Peyer's patch (tissue), 4 donors: Measurements from ENCODE around the gene IL3RA.

Experiments
- CTCF ChIP-seq, 6 experiments: fragments of 450-650 bp in 4 of 6; fragments of 200-600 bp in 2 of 6; sonication (generic) in 1 of 6; IDR thresholded peaks; one replicate each; pipeline ENCODE4 v1.5.1; 2017 to 2019; ENCODE audit warnings: antibody characterized with exemption in 6 of 6, mild to moderate bottlenecking in 3 of 6, moderate library complexity in 1 of 6
- POLR2A ChIP-seq, 2 donors: fragments of 450-650 bp; IDR thresholded peaks; one replicate each; pipeline ENCODE4 v1.5.1; 2017; ENCODE audit warnings: antibody characterized with exemption in 2 of 2, mild to moderate bottlenecking in 2 of 2, moderate library complexity in 2 of 2

GRCh38 chrX:1390621-1391369, 54.2 kb downstream of the IL3RA start:
- TF ChIP-seq POLR2A (IDR thresholded peaks at IDR 0.05): no peak
- no peak for TF ChIP-seq CTCF (IDR thresholded peaks at IDR 0.05)
